HEK293 (cell line): ENCODE measurements around the gene ZNF670.

Source experiments
- CTCF ChIA-PET: fragments of 350-600 bp; formaldehyde crosslinking; extraction: SDS; loops from one replicate; lab custom pipeline; 2021; ENCODE audit warnings: antibody characterized with exemption; lab: Yijun Ruan, JAX
- POLR2A ChIA-PET: fragments of 300-600 bp; formaldehyde crosslinking; extraction: SDS; loops from one replicate; lab custom pipeline; 2020; ENCODE audit warnings: antibody characterized with exemption, inconsistent platforms; lab: Yijun Ruan, JAX
- H3K27ac ChIP-seq: fragments of 200-500 bp; sonication (Bioruptor generic); 2 replicates; pipeline ENCODE4 v1.5.1; 2014; ENCODE audit warnings: low read depth, low read length, control low read depth, inconsistent platforms; ENCODE audit errors: extremely low read depth
- H3K36me3 ChIP-seq, 2 experiments: fragments of 200-500 bp in 1 of 2; sonication (Bioruptor generic) in 1 of 2; 1 replicate in 1 of 2; 2 replicates in 1 of 2; pipeline ENCODE4 v1.5.1; 2014 to 2017; ENCODE audit warnings: inconsistent platforms in 2 of 2, low read length in 2 of 2; ENCODE audit not compliant: control insufficient read depth in 2 of 2, insufficient read depth in 1 of 2
- H3K4me1 ChIP-seq: fragments of 200-500 bp; sonication (Bioruptor generic); 2 replicates; pipeline ENCODE4 v1.5.1; 2014; ENCODE audit warnings: mild to moderate bottlenecking, low read length, inconsistent platforms; ENCODE audit not compliant: control insufficient read depth, insufficient read depth
- H3K4me3 ChIP-seq: 2 replicates; pipeline ENCODE4 v1.5.1; 2011; ENCODE audit warnings: low read depth, mild to moderate bottlenecking, control low read depth, low read length, moderate library complexity
- H3K9me3 ChIP-seq: fragments of 200-500 bp; sonication (Bioruptor generic); 2 replicates; pipeline ENCODE4 v1.5.1; 2014; ENCODE audit warnings: low read depth, low read length, inconsistent platforms; ENCODE audit not compliant: control insufficient read depth, insufficient read depth
- KLF17 ChIP-seq: fragments of 450-650 bp; formaldehyde crosslinking; IDR thresholded peaks from 2 replicates; pipeline ENCODE4 v1.5.1; 2016; ENCODE audit warnings: missing biosample characterization, missing genetic modification characterization
- MEIS1 ChIP-seq: sonication (generic); formaldehyde crosslinking; IDR thresholded peaks from 2 replicates; pipeline ENCODE4 v1.8.1; 2022; ENCODE audit warnings: missing genetic modification reagents, mild to moderate bottlenecking, borderline replicate concordance
- PRDM6 ChIP-seq: fragments of 450-650 bp; formaldehyde crosslinking; IDR thresholded peaks from 2 replicates; pipeline ENCODE4 v1.5.1; 2017; ENCODE audit warnings: missing biosample characterization, missing genetic modification characterization
- SP7 ChIP-seq: fragments of 450-650 bp; formaldehyde crosslinking; IDR thresholded peaks from 2 replicates; pipeline ENCODE4 v1.5.1; 2016; ENCODE audit warnings: missing biosample characterization, missing genetic modification characterization
- TCF7L2 ChIP-seq: IDR thresholded peaks from 2 replicates; pipeline ENCODE4 v1.6.1; 2011; ENCODE audit warnings: low read depth, mild to moderate bottlenecking, inconsistent platforms, low read length, moderate library complexity, borderline replicate concordance
- YY2 ChIP-seq: fragments of 450-650 bp; formaldehyde crosslinking; IDR thresholded peaks from 2 replicates; pipeline ENCODE4 v1.5.1; 2016; ENCODE audit warnings: missing biosample characterization, missing genetic modification characterization
- ZBTB8A ChIP-seq: fragments of 450-650 bp; formaldehyde crosslinking; IDR thresholded peaks from 2 replicates; pipeline ENCODE4 v1.5.1; 2016; ENCODE audit warnings: missing biosample characterization, missing genetic modification characterization
- ZFP37 ChIP-seq: fragments of 450-650 bp; formaldehyde crosslinking; IDR thresholded peaks from 2 replicates; pipeline ENCODE4 v1.5.1; 2016; ENCODE audit warnings: missing biosample characterization, missing genetic modification characterization
- ZIC2 ChIP-seq: fragments of 450-650 bp; formaldehyde crosslinking; IDR thresholded peaks from 2 replicates; pipeline ENCODE4 v1.5.1; 2016; ENCODE audit warnings: missing biosample characterization, missing genetic modification characterization
- ZNF133 ChIP-seq: fragments of 450-650 bp; formaldehyde crosslinking; IDR thresholded peaks from 2 replicates; pipeline ENCODE4 v1.5.1; 2016; ENCODE audit warnings: missing biosample characterization, missing genetic modification characterization
- ZNF138 ChIP-seq: fragments of 450-650 bp; formaldehyde crosslinking; IDR thresholded peaks from 2 replicates; pipeline ENCODE4 v1.5.1; 2016; ENCODE audit warnings: missing biosample characterization, missing genetic modification characterization, borderline replicate concordance
- ZNF140 ChIP-seq: fragments of 450-650 bp; formaldehyde crosslinking; IDR thresholded peaks from 2 replicates; pipeline ENCODE4 v1.5.1; 2016; ENCODE audit warnings: missing biosample characterization, missing genetic modification characterization
- ZNF146 ChIP-seq: fragments of 450-650 bp; formaldehyde crosslinking; IDR thresholded peaks from 2 replicates; pipeline ENCODE4 v1.5.1; 2016; ENCODE audit warnings: missing biosample characterization, missing genetic modification characterization
- ZNF184 ChIP-seq: fragments of 450-650 bp; IDR thresholded peaks from 2 replicates; pipeline ENCODE4 v1.5.1; 2018; ENCODE audit warnings: missing biosample characterization, mild to moderate bottlenecking, missing genetic modification characterization
- ZNF202 ChIP-seq: fragments of 450-650 bp; formaldehyde crosslinking; IDR thresholded peaks from 2 replicates; pipeline ENCODE4 v1.5.1; 2016; ENCODE audit warnings: missing biosample characterization, missing genetic modification characterization, borderline replicate concordance
- ZNF248 ChIP-seq: fragments of 450-650 bp; formaldehyde crosslinking; IDR thresholded peaks from 2 replicates; pipeline ENCODE4 v1.5.1; 2017; ENCODE audit warnings: missing biosample characterization, missing genetic modification characterization
- ZNF335 ChIP-seq: fragments of 450-650 bp; formaldehyde crosslinking; conservative IDR thresholded peaks from 2 replicates; pipeline ENCODE4 v1.5.1; 2016; ENCODE audit warnings: missing biosample characterization, missing genetic modification characterization
- ZNF366 ChIP-seq: fragments of 450-650 bp; formaldehyde crosslinking; conservative IDR thresholded peaks from 2 replicates; pipeline ENCODE4 v1.5.1; 2016; ENCODE audit warnings: missing biosample characterization, missing genetic modification characterization
- ZNF404 ChIP-seq: fragments of 450-650 bp; formaldehyde crosslinking; IDR thresholded peaks from 2 replicates; pipeline ENCODE4 v1.5.1; 2017; ENCODE audit warnings: missing biosample characterization, missing genetic modification characterization
- ZNF433 ChIP-seq: fragments of 450-650 bp; formaldehyde crosslinking; IDR thresholded peaks from 2 replicates; pipeline ENCODE4 v1.5.1; 2016; ENCODE audit warnings: missing biosample characterization, missing genetic modification characterization, low read depth
- ZNF473 ChIP-seq: fragments of 450-650 bp; formaldehyde crosslinking; IDR thresholded peaks from 2 replicates; pipeline ENCODE4 v1.5.1; 2017; ENCODE audit warnings: missing biosample characterization, missing genetic modification characterization
- ZNF518A ChIP-seq: fragments of 450-650 bp; formaldehyde crosslinking; conservative IDR thresholded peaks from 2 replicates; pipeline ENCODE4 v1.5.1; 2016; ENCODE audit warnings: low read depth, missing biosample characterization, missing genetic modification characterization
- ZNF530 ChIP-seq: fragments of 450-650 bp; formaldehyde crosslinking; IDR thresholded peaks from 2 replicates; pipeline ENCODE4 v1.5.1; 2016; ENCODE audit warnings: low read depth, missing biosample characterization, missing genetic modification characterization
- ZNF621 ChIP-seq: fragments of 450-650 bp; formaldehyde crosslinking; IDR thresholded peaks from 2 replicates; pipeline ENCODE4 v1.5.1; 2017; ENCODE audit warnings: missing biosample characterization, missing genetic modification characterization
- ZNF677 ChIP-seq: fragments of 450-650 bp; IDR thresholded peaks from 2 replicates; pipeline ENCODE4 v1.5.0; 2018; ENCODE audit warnings: missing biosample characterization, mild to moderate bottlenecking, missing genetic modification characterization, moderate library complexity
- ZNF707 ChIP-seq: fragments of 450-650 bp; formaldehyde crosslinking; IDR thresholded peaks from 2 replicates; pipeline ENCODE4 v1.5.1; 2016; ENCODE audit warnings: missing biosample characterization, missing genetic modification characterization
- ZNF747 ChIP-seq: fragments of 450-650 bp; formaldehyde crosslinking; IDR thresholded peaks from 2 replicates; pipeline ENCODE4 v1.5.1; 2016; ENCODE audit warnings: missing biosample characterization, missing genetic modification characterization
- ZNF792 ChIP-seq: fragments of 450-650 bp; formaldehyde crosslinking; IDR thresholded peaks from 2 replicates; pipeline ENCODE4 v1.5.1; 2016; ENCODE audit warnings: missing biosample characterization, missing genetic modification characterization
- ZSCAN5A ChIP-seq: fragments of 450-650 bp; formaldehyde crosslinking; IDR thresholded peaks from 2 replicates; pipeline ENCODE4 v1.5.1; 2016; ENCODE audit warnings: missing biosample characterization, missing genetic modification characterization

ZNF670 gene

DNA sequence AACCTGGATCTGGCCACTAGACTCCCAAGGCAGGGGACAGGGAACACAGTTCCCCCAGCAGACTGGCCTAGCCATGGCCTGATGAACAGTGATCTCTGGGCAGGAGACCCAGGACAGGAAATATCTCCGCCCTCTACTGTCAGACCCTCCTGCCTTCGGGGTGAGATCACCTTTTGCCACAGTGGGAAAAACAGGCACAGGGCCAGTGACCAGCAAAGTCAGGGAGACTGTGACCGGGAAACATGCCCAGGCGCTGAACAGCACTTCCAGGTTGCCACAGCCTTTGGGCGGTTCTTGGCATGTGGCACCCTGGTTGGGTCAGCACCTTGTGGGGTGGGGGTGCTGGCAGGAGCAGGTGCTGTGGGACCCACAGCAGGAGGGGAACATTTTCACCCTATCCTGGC is 34.5 kb upstream of the ZNF670 start:
- Histone ChIP-seq H3K4me3 (no peak overlapping the region), H3K4me1 (no peaks in the 10 kb centered on the region), H3K9me3 (no peaks in the 10 kb centered on the region), H3K27ac (no peak overlapping the region), H3K36me3 (no peaks in the 10 kb centered on the region)
- ChIA-PET POLR2A (no interaction called here), CTCF (no interaction called here)
- TF ChIP-seq ZFP37 (no peak), ZNF335 (tag by site-specific recombination) (no peak), ZNF677 (tag by site-specific recombination) (no peak), ZNF140 (tag by site-specific recombination) (no peak), ZSCAN5A (tag by site-specific recombination) (no peak), ZNF146 (no peak), KLF17 (no peak), ZNF202 (tag by site-specific recombination) (no peak), ZNF248 (tag by site-specific recombination) (no peak), ZIC2 (tag by site-specific recombination) (no peak), ZNF518A (tag by site-specific recombination) (no peak), SP7 (no peak), ZNF747 (tag by site-specific recombination) (no peak), ZNF184 (tag by site-specific recombination) (no peak), PRDM6 (tag by site-specific recombination) (no peak), ZNF707 (no peak), ZNF433 (tag by site-specific recombination) (no peak), ZNF133 (tag by site-specific recombination) (no peak)

DNA sequence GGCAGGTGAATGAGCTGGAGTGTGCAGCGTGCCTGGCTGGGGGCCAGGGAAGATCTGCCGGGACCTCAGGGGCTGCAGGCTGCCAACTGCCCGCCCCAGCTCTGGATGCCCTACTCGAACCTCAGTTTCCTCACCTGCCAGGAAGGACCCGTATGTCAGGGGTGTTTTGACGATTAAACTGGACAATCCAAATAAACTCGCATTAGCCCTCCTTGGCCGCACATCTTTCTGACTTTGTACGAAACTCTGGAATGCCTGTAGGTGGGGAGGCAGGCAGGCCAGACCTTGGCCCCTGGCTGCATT is 33.8 kb upstream of the ZNF670 start:
- Histone ChIP-seq H3K36me3 (no peaks in the 10 kb centered on the region), H3K4me3 (no peak overlapping the region), H3K27ac (no peak overlapping the region), H3K9me3 (no peaks in the 10 kb centered on the region), H3K4me1 (no peaks in the 10 kb centered on the region)
- ChIA-PET CTCF (no interaction called here), POLR2A (no interaction called here)
- TF ChIP-seq TCF7L2 (no peak), ZBTB8A (tag by site-specific recombination) (no peak), ZNF404 (tag by site-specific recombination) (no peak), ZNF138 (tag by site-specific recombination) (no peak), ZNF530 (tag by site-specific recombination) (no peak), ZNF366 (tag by site-specific recombination) (no peak), ZNF621 (no peak), ZNF792 (no peak), ZNF473 (no peak), YY2 (tag by site-specific recombination) (no peak), KLF17 (no peak), MEIS1 (CRISPR knock-in tag) (no peak)
